ENCODE data around the gene CYSLTR1.
"Not testable (repeated sequence)": the region's sequence is repeated elsewhere in the genome, so short reads cannot be mapped to it uniquely, and the experiment has no call there.

The CYSLTR1 gene

GRCh38 chrX:78327370-78328086 lies at the start of gene CYSLTR1:
TSS of gene CYSLTR1 (minus strand) at chrX:78327611. CDS start at chrX:78273746, 53,865 bp downstream.
- no peak for DNase-seq

GRCh38 chrX:78377186-78377585 lies 49.8 kb upstream of the CYSLTR1 start:
- DNase-seq: no peak

GRCh38 chrX:78375894-78376293 lies 48.5 kb upstream of the CYSLTR1 start:
- no peak for DNase-seq

- no peak for DNase-seq
Observed at GRCh38 chrX:78366576-78366975, 39.2 kb upstream of the CYSLTR1 start.

- DNase-seq: no peak
Observed at GRCh38 chrX:78357342-78358055, 30.1 kb upstream of the CYSLTR1 start.

GRCh38 chrX:78333521-78333920 lies 6.1 kb upstream of the CYSLTR1 start:
- DNase-seq: peak; percentile 86

- no peak for DNase-seq
Observed at GRCh38 chrX:78331708-78332107, 4.3 kb upstream of the CYSLTR1 start.

- no peak for DNase-seq
Observed at GRCh38 chrX:78330540-78330939, 3.1 kb upstream of the CYSLTR1 start.

GRCh38 chrX:78330068-78330467 lies 2.7 kb upstream of the CYSLTR1 start:
- DNase-seq: no peak

GRCh38 chrX:78329486-78329885 lies 2.1 kb upstream of the CYSLTR1 start:
- no peak for DNase-seq

- DNase-seq: no peak
Observed at GRCh38 chrX:78326401-78326800, 1.0 kb downstream of the CYSLTR1 start.

GRCh38 chrX:78322863-78323262 lies 4.5 kb downstream of the CYSLTR1 start:
- no peak for DNase-seq

- DNase-seq: peak; percentile 78
Observed at GRCh38 chrX:78321809-78322208, 5.6 kb downstream of the CYSLTR1 start.

GRCh38 chrX:78316265-78316664 lies 11.1 kb downstream of the CYSLTR1 start:
- no peak for DNase-seq

- DNase-seq: no peak
Observed at GRCh38 chrX:78315745-78316144, 11.7 kb downstream of the CYSLTR1 start.

- DNase-seq: no peak
Observed at GRCh38 chrX:78314561-78314960, 12.8 kb downstream of the CYSLTR1 start.

- DNase-seq: no peak
Observed at GRCh38 chrX:78313526-78313925, 13.9 kb downstream of the CYSLTR1 start.

GRCh38 chrX:78307665-78308064 lies 19.7 kb downstream of the CYSLTR1 start:
- no peak for DNase-seq

- no peak for DNase-seq
Observed at GRCh38 chrX:78303086-78303485, 24.3 kb downstream of the CYSLTR1 start.

GRCh38 chrX:78300933-78301332 lies 26.5 kb downstream of the CYSLTR1 start:
- not testable (repeated sequence) for DNase-seq

- no peak for DNase-seq
Observed at GRCh38 chrX:78283511-78283910, 43.9 kb downstream of the CYSLTR1 start.

GRCh38 chrX:78237127-78237526 lies 90.3 kb downstream of the CYSLTR1 start:
- DNase-seq: no peak

GRCh38 chrX:78226047-78226446 lies 101.4 kb downstream of the CYSLTR1 start:
- not testable (repeated sequence) for DNase-seq
